ENCODE data around the gene APEX2. TPM values are rescaled to one million over a fixed set of nuclear protein-coding genes. Genes with fewer than 3 reads are reported as not detected.

Gene APEX2
- total and polyA plus RNA-seq, 2 experiments from 2014 or later: 10.0 to 20.1 TPM

DNA sequence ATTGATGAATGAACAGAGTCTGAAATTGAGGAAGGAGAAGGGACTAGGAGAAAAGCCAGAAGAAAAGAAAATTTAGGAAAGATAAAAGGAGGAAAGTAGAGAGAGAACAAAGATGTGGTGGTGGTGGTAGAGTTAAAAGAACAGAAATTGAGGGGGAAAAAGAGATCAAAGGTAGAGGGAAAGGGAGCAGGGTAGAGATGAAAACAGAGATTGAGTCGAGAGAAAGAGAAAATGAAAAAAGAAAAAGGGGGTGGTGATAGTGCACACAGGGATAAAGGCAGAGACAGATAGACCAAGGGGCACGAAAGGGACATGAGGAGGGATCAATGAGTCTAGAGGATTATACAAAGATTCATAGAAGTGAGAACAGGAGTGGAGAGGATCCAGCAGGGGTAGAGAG, 26.7 kb downstream of the APEX2 start:
- Mint-ChIP-seq H3K4me1 (peaks cover 17% of the 10 kb centered on the region), H3K27ac (no peak overlapping the region), H3K27me3 (ENCODE audit: insufficient read depth, low read depth, poor library complexity) (no peaks in the 10 kb centered on the region), H3K4me3 (no peak overlapping the region), H3K9me3 (no peaks in the 10 kb centered on the region), H3K36me3 (ENCODE audit: low read depth) (no peaks in the 10 kb centered on the region)
- H3F3A ChIP-seq (replicated peaks; ENCODE audit: low read depth): no peaks in the 10 kb centered on the region
- DNase-seq (ENCODE audit: low spot score) (no peak), ATAC-seq (no peak)
- H3K79me2 ChIP-seq (replicated peaks; ENCODE audit: insufficient read depth): no peaks in the 10 kb centered on the region
- peaks cover 9% of the 10 kb centered on the region; the same call in 1 of the 2 replicates for H3K4me1 ChIP-seq (ENCODE audit: insufficient read depth)
- H3K36me3 ChIP-seq (ENCODE audit: insufficient read depth): no peaks in the 10 kb centered on the region
- no peaks in the 10 kb centered on the region for H3K9me2 ChIP-seq (ENCODE audit: insufficient read depth)
- H3K4me3 ChIP-seq: no peak overlapping the region
- no peak overlapping the region for H3K27ac ChIP-seq (ENCODE audit: low read depth)
- H2AFZ ChIP-seq: no peak overlapping the region
- no peak for TF ChIP-seq ZNF114 (CRISPR knock-in tag; IDR thresholded peaks at IDR 0.05)
- TF ChIP-seq, protein P1, sequence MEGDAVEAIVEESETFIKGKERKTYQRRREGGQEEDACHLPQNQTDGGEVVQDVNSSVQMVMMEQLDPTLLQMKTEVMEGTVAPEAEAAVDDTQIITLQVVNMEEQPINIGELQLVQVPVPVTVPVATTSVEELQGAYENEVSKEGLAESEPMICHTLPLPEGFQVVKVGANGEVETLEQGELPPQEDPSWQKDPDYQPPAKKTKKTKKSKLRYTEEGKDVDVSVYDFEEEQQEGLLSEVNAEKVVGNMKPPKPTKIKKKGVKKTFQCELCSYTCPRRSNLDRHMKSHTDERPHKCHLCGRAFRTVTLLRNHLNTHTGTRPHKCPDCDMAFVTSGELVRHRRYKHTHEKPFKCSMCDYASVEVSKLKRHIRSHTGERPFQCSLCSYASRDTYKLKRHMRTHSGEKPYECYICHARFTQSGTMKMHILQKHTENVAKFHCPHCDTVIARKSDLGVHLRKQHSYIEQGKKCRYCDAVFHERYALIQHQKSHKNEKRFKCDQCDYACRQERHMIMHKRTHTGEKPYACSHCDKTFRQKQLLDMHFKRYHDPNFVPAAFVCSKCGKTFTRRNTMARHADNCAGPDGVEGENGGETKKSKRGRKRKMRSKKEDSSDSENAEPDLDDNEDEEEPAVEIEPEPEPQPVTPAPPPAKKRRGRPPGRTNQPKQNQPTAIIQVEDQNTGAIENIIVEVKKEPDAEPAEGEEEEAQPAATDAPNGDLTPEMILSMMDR (conservative IDR thresholded peaks at IDR 0.05; ENCODE audit: low read depth in 2 of 2): no peak
- TF ChIP-seq ETS1 (IDR thresholded peaks at IDR 0.05): no peak
- TF ChIP-seq ZNF462 (CRISPR knock-in tag; IDR thresholded peaks at IDR 0.05): no peak
- TF ChIP-seq CREB1 (CRISPR knock-in tag; IDR thresholded peaks at IDR 0.05; ENCODE audit: low read depth): no peak
- TF ChIP-seq NANOG (IDR thresholded peaks at IDR 0.05; ENCODE audit: borderline replicate concordance): no peak
- TF ChIP-seq POLR2AphosphoS5 (IDR thresholded peaks at IDR 0.05; ENCODE audit: low read depth): no peak
- no peak for TF ChIP-seq JUNB (IDR thresholded peaks at IDR 0.05; ENCODE audit: unreplicated experiment)
- no peak for TF ChIP-seq EZH2phosphoT487 (IDR thresholded peaks at IDR 0.05; ENCODE audit: unreplicated experiment)
- TF ChIP-seq REST (IDR thresholded peaks at IDR 0.05; ENCODE audit: unreplicated experiment): no peak
- TF ChIP-seq EZH2 (IDR thresholded peaks at IDR 0.05; ENCODE audit: low read depth, unreplicated experiment): no peak
- TF ChIP-seq ZNF331 (CRISPR knock-in tag; IDR thresholded peaks at IDR 0.05; ENCODE audit: low read depth): no peak
- no peak for TF ChIP-seq STAT1 (IDR thresholded peaks at IDR 0.05; ENCODE audit: unreplicated experiment)
- no peak overlapping the region for H3K4me2 ChIP-seq
- no peaks in the 10 kb centered on the region for H3K27me3 ChIP-seq (ENCODE audit: insufficient read depth)
- no peaks in the 10 kb centered on the region for H4K20me1 ChIP-seq (replicated peaks; ENCODE audit: insufficient read depth)

Data from GM23338 (cell line).